Uterus (tissue), 4 donors: ENCODE results near the gene THRB. TPM values are rescaled to one million over a fixed set of nuclear protein-coding genes. Genes with fewer than 3 reads are reported as not detected.

Experiments used
- DNase-seq, 2 donors: peaks; one replicate each; pipeline ENCODE4 v3.0.0-alpha.2; 2019 to 2020
- H3K27ac ChIP-seq, 2 donors: fragments of 200-600 bp; sonication (generic); 1 replicate in 1 of 2; 2 replicates in 1 of 2; pipeline ENCODE4 v1.5.1; 2016 to 2018
- H3K27me3 ChIP-seq, 2 donors: fragments of 200-600 bp; sonication (generic); one replicate each; pipeline ENCODE4 v1.5.1; 2018 to 2019; ENCODE audit warnings: control low read depth in 1 of 2
- H3K36me3 ChIP-seq, 2 donors: fragments of 200-600 bp; sonication (generic); one replicate each; pipeline ENCODE4 v1.5.1; 2019; ENCODE audit warnings: control low read depth in 1 of 2
- H3K4me1 ChIP-seq, 2 donors: fragments of 200-600 bp; sonication (generic); one replicate each; pipeline ENCODE4 v1.5.1; 2018 to 2019; ENCODE audit warnings: control low read depth in 1 of 2
- H3K4me3 ChIP-seq, 2 donors: fragments of 200-600 bp; sonication (generic); 1 replicate in 1 of 2; 2 replicates in 1 of 2; pipeline ENCODE4 v1.5.1; 2018 to 2019; ENCODE audit warnings: mild to moderate bottlenecking in 1 of 2
- H3K9me3 ChIP-seq, 2 donors: fragments of 200-600 bp; sonication (generic); one replicate each; pipeline ENCODE4 v1.5.1; 2019; ENCODE audit warnings: control low read depth in 1 of 2
- POLR2A ChIP-seq, 2 donors: fragments of 450-650 bp; IDR thresholded peaks; one replicate each; pipeline ENCODE4 v1.6.1; 2016; ENCODE audit warnings: antibody characterized with exemption in 2 of 2, mild to moderate bottlenecking in 1 of 2, moderate library complexity in 1 of 2
- intact Hi-C: fragments of 100-400 bp; cut with DNase I; formaldehyde crosslinking; loops from one replicate; pipeline ENCODE4 v1.15.1; 2023; ENCODE audit warnings: low total_unique reads
- total RNA-seq, 4 donors: library from RNA; depleted of rRNA in 3 of 4; stranded (reverse); fragments of >200 nt in 3 of 4; gene quantifications; one replicate each; pipeline versions ENCODE4 v1.1.0 to v1.2.4, GENCODE V29; 2014 to 2023
- TF ChIP-seq, protein P1 (sequence below), 4 experiments: fragments of 200-600 bp in 2 of 4; fragments of 450-650 bp in 2 of 4; sonication (generic) in 2 of 4; IDR thresholded peaks; one replicate each; pipeline ENCODE4 v1.5.1; 2016 to 2019; ENCODE audit warnings: antibody characterized with exemption in 4 of 4, mild to moderate bottlenecking in 2 of 4, moderate library complexity in 1 of 4
- donor health status: DM: yes; HTN: yes; CAD: no.

Gene THRB
- total RNA-seq, 4 donors from 2014 or later = 4.6 to 38.2 (median 17.3) TPM

DNA sequence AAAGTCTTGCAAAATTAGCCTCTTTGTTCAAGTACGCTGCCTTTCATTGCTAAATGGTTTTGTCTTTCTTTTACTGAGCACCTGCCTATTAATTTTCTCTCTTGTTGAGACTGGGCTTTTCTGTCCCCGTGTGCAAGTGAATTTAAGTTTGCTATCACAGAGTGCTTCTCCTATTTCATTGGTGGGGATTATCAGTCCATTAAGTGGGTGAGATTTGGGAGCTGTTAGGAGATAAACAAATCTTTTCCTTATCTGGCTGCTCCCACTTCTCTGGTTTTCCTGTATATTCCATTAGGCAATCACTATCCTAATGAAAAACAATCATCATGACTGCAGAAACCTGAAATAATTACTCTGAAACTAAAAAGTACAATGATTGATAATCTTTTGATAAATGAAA, 295.4 kb downstream of the THRB start:
- Histone ChIP-seq H3K9me3 (no peaks in the 10 kb centered on the region), H3K4me1 (no peaks in the 10 kb centered on the region), H3K27ac (no peak overlapping the region), H3K27me3 (no peaks in the 10 kb centered on the region), H3K4me3 (no peak overlapping the region), H3K36me3 (no peaks in the 10 kb centered on the region)
- DNase-seq = no peak
- TF ChIP-seq, protein P1, sequence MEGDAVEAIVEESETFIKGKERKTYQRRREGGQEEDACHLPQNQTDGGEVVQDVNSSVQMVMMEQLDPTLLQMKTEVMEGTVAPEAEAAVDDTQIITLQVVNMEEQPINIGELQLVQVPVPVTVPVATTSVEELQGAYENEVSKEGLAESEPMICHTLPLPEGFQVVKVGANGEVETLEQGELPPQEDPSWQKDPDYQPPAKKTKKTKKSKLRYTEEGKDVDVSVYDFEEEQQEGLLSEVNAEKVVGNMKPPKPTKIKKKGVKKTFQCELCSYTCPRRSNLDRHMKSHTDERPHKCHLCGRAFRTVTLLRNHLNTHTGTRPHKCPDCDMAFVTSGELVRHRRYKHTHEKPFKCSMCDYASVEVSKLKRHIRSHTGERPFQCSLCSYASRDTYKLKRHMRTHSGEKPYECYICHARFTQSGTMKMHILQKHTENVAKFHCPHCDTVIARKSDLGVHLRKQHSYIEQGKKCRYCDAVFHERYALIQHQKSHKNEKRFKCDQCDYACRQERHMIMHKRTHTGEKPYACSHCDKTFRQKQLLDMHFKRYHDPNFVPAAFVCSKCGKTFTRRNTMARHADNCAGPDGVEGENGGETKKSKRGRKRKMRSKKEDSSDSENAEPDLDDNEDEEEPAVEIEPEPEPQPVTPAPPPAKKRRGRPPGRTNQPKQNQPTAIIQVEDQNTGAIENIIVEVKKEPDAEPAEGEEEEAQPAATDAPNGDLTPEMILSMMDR (IDR thresholded peaks at IDR 0.05) = no peak
- TF ChIP-seq POLR2A (IDR thresholded peaks at IDR 0.05) = no peak
- intact Hi-C loops = no loop called here

DNA sequence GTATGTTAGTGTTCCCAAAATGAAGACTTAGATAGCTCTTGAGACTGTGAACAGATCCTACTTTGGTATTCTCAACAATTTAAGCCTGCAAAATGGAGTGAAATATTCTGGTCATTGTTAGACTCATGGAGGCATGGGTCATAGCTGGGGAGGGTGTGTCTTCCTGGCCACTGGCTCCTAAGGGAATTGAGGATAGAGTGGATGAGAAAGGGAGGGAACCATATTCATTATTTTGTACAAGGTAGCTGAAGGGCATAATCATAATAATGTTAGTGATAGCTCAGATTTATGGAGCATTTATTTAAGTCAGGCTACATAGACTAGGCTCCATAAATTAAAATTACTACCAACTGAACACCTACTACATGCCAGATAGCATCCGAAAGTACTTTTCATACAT, 295.9 kb downstream of the THRB start:
- DNase-seq = no peak
- TF ChIP-seq, protein P1 (IDR thresholded peaks at IDR 0.05) = no peak
- no peak for TF ChIP-seq POLR2A (IDR thresholded peaks at IDR 0.05)
- Histone ChIP-seq H3K9me3 (no peaks in the 10 kb centered on the region), H3K27ac (no peak overlapping the region), H3K36me3 (no peaks in the 10 kb centered on the region), H3K4me3 (no peak overlapping the region), H3K27me3 (no peaks in the 10 kb centered on the region), H3K4me1 (no peaks in the 10 kb centered on the region)
- intact Hi-C loops = no loop called here

DNA sequence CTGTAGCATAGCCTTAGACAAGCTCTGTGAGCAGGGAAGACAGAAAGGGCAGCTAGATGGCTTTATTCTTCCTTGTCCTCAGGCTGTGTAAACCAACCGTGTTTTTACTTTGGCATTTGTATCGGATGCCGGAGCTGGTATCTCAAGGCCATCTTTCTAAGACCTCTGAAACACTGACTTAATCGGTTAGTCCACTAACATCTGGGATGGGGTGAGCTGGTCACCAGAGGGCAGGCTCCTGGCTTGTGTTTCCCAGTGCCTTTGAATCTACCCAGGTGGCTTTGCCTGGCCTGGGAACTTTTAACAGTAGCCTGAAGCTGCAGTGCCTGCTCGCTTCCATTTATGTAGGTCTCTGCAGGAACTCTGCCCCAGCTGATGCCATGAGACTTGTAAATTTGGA, 296.8 kb downstream of the THRB start:
- Histone ChIP-seq H3K9me3 (no peaks in the 10 kb centered on the region), H3K4me3 (no peak overlapping the region), H3K27me3 (no peaks in the 10 kb centered on the region), H3K4me1 (no peaks in the 10 kb centered on the region), H3K27ac (no peak overlapping the region), H3K36me3 (no peaks in the 10 kb centered on the region)
- no peak for TF ChIP-seq POLR2A (IDR thresholded peaks at IDR 0.05)
- TF ChIP-seq, protein P1 (IDR thresholded peaks at IDR 0.05) = no peak
- no peak for DNase-seq
- intact Hi-C loops = no loop called here

DNA sequence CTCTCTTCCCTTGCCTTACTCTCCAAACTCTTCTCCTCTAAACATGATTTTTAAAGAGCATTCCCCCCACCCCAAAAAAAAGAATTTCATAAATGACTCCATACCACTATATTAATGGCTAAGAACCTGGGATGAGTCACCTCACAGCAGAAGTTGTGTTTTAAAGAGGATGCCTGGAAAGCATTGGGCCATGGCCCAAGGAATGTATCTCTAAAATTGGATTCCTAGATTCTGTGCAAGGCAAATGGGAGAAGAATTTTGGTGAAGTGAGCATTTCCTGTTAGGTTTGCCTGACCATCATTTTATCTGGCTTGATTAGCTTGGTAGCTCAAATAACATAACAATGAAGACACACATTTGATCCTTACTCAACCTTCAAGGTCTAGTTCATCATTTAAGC, 298.1 kb downstream of the THRB start:
- no peak overlapping the region for H3K4me3 ChIP-seq
- TF ChIP-seq POLR2A (IDR thresholded peaks at IDR 0.05) = no peak
- TF ChIP-seq, protein P1 (IDR thresholded peaks at IDR 0.05) = no peak
- intact Hi-C loops = no loop called here
- no peaks in the 10 kb centered on the region for H3K4me1 ChIP-seq
- no peaks in the 10 kb centered on the region for H3K27me3 ChIP-seq
- H3K27ac ChIP-seq = no peak overlapping the region
- DNase-seq = no peak
- H3K9me3 ChIP-seq = no peaks in the 10 kb centered on the region
- no peaks in the 10 kb centered on the region for H3K36me3 ChIP-seq

DNA sequence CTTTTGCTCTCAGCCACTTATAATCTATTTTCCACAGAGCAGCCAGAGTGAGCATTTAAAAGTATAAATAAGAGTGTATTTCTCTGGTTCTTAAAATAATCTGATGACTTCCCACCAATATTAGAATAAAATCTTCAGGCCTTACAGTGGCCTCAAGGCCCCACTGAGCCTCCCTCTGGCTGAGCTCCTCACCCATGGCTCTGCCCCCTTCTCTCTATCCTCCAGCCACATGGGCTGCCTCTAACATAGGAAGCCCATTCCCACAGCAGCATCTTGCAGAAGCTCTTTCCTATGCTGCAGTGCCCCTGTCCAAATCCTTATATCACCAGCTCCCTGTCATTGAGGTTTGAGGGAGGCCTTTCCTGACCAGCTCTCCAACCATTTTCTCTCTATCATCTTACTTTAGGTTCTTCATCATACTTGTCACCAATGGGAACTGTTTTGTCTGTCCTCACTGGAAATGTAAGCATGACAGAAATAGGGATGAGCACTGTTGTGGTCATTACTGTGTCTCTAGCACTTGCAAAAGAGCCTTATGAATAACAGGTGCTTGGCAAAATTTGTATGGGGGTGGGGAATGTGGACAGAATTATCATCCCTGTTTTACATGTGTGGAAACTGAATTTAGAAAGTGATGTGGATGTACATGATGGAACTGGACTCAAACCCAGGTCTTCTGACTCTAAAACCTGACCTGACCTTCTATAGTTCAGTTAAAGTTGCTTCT, 299.0 kb downstream of the THRB start:
- Histone ChIP-seq H3K27ac (no peak overlapping the region), H3K4me3 (no peak overlapping the region), H3K4me1 (no peaks in the 10 kb centered on the region), H3K36me3 (no peaks in the 10 kb centered on the region), H3K9me3 (no peaks in the 10 kb centered on the region), H3K27me3 (no peaks in the 10 kb centered on the region)
- no peak for DNase-seq
- TF ChIP-seq POLR2A (IDR thresholded peaks at IDR 0.05) = no peak
- intact Hi-C loops = no loop called here
